GM13977 (cell line): ENCODE measurements around the gene TMED9.

Experiments used
- DNase-seq: peaks from one replicate; pipeline ENCODE4 v3.0.0; 2012; ENCODE audit warnings: low spot score
- in situ Hi-C: fragments of 300-500 bp; cut with MboI; formaldehyde crosslinking; loops from one replicate; pipeline ENCODE4 v1.12.0; 2022; ENCODE audit warnings: low sequenced_read_pairs, low pct_unique_long_range_greater_than_20kb, mixed read lengths, inconsistent platforms; ENCODE audit not compliant: unreplicated experiment
- TF ChIP-seq, protein P1 (sequence below): IDR thresholded peaks from 2 replicates; pipeline ENCODE4 v1.5.1; 2012; ENCODE audit warnings: mild to moderate bottlenecking, control low read depth; ENCODE audit not compliant: insufficient read depth; ENCODE audit errors: extremely low read depth, missing control alignments

TMED9 gene

GRCh38 chr5:177600508-177601018, 8.6 kb downstream of the TMED9 start:
- DNase-seq, result no peak
- in situ Hi-C loops, result no loop called here
- TF ChIP-seq, protein P1, sequence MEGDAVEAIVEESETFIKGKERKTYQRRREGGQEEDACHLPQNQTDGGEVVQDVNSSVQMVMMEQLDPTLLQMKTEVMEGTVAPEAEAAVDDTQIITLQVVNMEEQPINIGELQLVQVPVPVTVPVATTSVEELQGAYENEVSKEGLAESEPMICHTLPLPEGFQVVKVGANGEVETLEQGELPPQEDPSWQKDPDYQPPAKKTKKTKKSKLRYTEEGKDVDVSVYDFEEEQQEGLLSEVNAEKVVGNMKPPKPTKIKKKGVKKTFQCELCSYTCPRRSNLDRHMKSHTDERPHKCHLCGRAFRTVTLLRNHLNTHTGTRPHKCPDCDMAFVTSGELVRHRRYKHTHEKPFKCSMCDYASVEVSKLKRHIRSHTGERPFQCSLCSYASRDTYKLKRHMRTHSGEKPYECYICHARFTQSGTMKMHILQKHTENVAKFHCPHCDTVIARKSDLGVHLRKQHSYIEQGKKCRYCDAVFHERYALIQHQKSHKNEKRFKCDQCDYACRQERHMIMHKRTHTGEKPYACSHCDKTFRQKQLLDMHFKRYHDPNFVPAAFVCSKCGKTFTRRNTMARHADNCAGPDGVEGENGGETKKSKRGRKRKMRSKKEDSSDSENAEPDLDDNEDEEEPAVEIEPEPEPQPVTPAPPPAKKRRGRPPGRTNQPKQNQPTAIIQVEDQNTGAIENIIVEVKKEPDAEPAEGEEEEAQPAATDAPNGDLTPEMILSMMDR, result no peak

GRCh38 chr5:177601126-177601525, 9.1 kb downstream of the TMED9 start:
- in situ Hi-C loops, result no loop called here
- DNase-seq, result no peak
- TF ChIP-seq, protein P1, result no peak

DNA sequence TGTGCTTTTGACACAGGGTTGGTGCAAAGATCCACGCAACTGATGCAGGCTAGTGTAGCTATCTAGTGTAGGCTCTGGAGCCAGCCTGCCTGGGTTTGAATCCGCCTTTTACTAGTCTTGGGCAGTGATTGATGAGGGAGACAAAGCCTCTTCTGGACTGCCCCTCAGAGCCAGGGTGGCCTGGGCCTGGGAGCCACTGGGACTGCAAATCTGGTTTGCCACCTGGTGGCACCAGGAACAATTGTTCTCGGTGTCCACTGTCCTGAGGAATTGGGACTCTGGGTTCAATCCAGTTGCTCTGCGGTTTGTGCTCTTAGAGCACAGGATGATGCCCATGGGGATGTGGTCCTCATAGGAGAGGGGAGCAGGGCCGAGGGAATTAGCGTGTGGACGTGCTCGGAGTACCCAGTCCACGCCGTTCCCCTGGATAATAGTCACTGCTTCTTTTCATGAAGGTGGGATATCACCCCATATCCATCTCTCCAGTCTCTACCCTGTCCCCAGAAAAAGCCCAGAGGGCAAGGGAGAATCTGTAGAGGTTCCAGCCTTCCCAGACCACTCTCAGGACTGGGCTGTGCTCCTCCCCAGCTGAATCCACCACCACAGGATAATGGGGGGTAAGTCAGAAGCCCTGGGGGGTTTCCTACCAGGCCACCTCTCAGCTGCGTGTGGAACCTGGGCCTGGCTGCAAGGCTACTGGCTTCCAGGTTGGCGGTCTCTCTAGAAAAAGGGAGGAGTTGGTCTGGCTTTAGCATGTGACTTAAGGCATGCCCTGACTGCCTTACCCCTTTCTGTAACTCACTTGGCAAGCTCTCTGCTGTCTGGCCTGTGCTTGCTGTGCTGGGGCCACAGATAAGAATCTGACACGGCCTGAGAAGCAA, 9.8 kb downstream of the TMED9 start:
- TF ChIP-seq, protein P1, result no peak
- no peak for DNase-seq
- in situ Hi-C loops, result no loop called here

DNA sequence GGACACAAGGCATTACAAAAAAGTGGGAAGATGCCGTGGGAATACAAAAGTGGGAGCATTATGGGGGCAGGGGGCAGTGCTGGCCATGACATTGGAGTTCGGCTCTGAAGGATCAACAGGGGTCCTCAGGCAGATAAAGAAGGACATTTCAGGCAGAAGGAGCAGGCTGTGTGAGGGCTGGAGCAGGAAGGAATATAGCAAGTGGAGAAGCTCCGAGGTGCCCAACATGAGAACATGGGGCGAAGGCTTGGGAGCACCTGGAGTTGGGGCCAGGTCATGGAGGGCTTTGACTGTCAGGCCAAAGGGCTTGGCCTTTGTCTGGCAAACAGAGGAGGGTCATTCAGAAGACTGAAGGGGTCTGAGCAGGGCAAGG, 10.4 kb downstream of the TMED9 start:
- no peak for DNase-seq
- in situ Hi-C loops, result no loop called here
- TF ChIP-seq, protein P1, result no peak

- DNase-seq, result no peak
- TF ChIP-seq, protein P1, result no peak
- in situ Hi-C loops, result no loop called here
Observed at GRCh38 chr5:177603631-177604030, 11.6 kb downstream of the TMED9 start.

DNA sequence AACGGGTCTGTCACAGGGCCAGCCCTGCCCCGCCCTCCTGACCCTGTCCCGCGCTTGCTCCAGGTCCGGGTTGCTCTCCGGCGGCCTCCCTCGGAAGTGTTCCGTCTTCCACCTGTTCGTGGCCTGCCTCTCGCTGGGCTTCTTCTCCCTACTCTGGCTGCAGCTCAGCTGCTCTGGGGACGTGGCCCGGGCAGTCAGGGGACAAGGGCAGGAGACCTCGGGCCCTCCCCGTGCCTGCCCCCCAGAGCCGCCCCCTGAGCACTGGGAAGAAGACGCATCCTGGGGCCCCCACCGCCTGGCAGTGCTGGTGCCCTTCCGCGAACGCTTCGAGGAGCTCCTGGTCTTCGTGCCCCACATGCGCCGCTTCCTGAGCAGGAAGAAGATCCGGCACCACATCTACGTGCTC, 12.1 kb downstream of the TMED9 start:
- in situ Hi-C loops, result no loop called here
- TF ChIP-seq, protein P1, result no peak
- DNase-seq, result no peak
